Ureter (tissue), 1 donor: Measurements from ENCODE around the gene SYT9. TPM values are rescaled to one million over a fixed set of nuclear protein-coding genes. Genes with fewer than 3 reads are reported as not detected.
"Not testable (repeated sequence)": the region's sequence is repeated elsewhere in the genome, so short reads cannot be mapped to it uniquely, and the experiment has no call there.

Source experiments
- DNase-seq: peaks from one replicate; pipeline ENCODE4 v3.0.0-alpha.2; 2020; ENCODE audit warnings: low spot score
- total RNA-seq: library from RNA; stranded (reverse); gene quantifications from one replicate; pipeline ENCODE4 v1.2.4, GENCODE V29; 2023
- donor health status: DM: yes; HTN: yes; CAD: no.

SYT9 gene
- total RNA-seq, 1 donor from 2014 or later, result 0.60 TPM

GRCh38 chr11:7275133-7275532 is 23.4 kb downstream of the SYT9 start:
- DNase-seq, result no peak

- no peak for DNase-seq
These were observed 26.7 kb downstream of the SYT9 start for GRCh38 chr11:7278314-7278917.

GRCh38 chr11:7279676-7280075 is 28.0 kb downstream of the SYT9 start:
- no peak for DNase-seq

- DNase-seq, result no peak
These were observed 29.4 kb downstream of the SYT9 start for GRCh38 chr11:7281079-7281478.

GRCh38 chr11:7281809-7282208 is 30.1 kb downstream of the SYT9 start:
- no peak for DNase-seq

- DNase-seq, result no peak
These were observed 34.5 kb downstream of the SYT9 start for GRCh38 chr11:7286178-7286577.

- DNase-seq, result no peak
These were observed 39.6 kb downstream of the SYT9 start for GRCh38 chr11:7291100-7291829.

GRCh38 chr11:7292922-7293321 is 41.2 kb downstream of the SYT9 start:
- no peak for DNase-seq

GRCh38 chr11:7299393-7299792 is 47.7 kb downstream of the SYT9 start:
- DNase-seq, result no peak

- no peak for DNase-seq
These were observed 48.6 kb downstream of the SYT9 start for GRCh38 chr11:7300281-7300680.

- no peak for DNase-seq
These were observed 51.4 kb downstream of the SYT9 start for GRCh38 chr11:7303146-7303545.

- no peak for DNase-seq
These were observed 55.2 kb downstream of the SYT9 start for GRCh38 chr11:7306900-7307299.

- no peak for DNase-seq
These were observed 56.1 kb downstream of the SYT9 start for GRCh38 chr11:7307836-7308235.

GRCh38 chr11:7311903-7312302 is 60.2 kb downstream of the SYT9 start:
- DNase-seq, result no peak

GRCh38 chr11:7314811-7315604 is 63.3 kb downstream of the SYT9 start:
- DNase-seq, result no peak

GRCh38 chr11:7319501-7319900 is 67.8 kb downstream of the SYT9 start:
- no peak for DNase-seq

GRCh38 chr11:7320306-7320705 is 68.6 kb downstream of the SYT9 start:
- no peak for DNase-seq

GRCh38 chr11:7321473-7322450 is 70.1 kb downstream of the SYT9 start:
- DNase-seq, result no peak

- DNase-seq, result no peak
These were observed 80.7 kb downstream of the SYT9 start for GRCh38 chr11:7332451-7332850.

GRCh38 chr11:7332962-7333361 is 81.3 kb downstream of the SYT9 start:
- no peak for DNase-seq

- DNase-seq, result not testable (repeated sequence)
These were observed 83.7 kb downstream of the SYT9 start for GRCh38 chr11:7335442-7335841.

- no peak for DNase-seq
These were observed 89.8 kb downstream of the SYT9 start for GRCh38 chr11:7341551-7341950.
